B cell (primary cell): Measurements from ENCODE around the gene ANKRD62. TPM values are rescaled to one million over a fixed set of nuclear protein-coding genes. Genes with fewer than 3 reads are reported as not detected.

ENCODE experiments used
- ATAC-seq: fragments of 200-7000 bp; cut with Tn5 transposase; one replicate; pipeline ENCODE4 v1.10.0; 2021; ENCODE audit warnings: low read depth, mild to moderate bottlenecking, moderate number of reproducible peaks, moderate library complexity
- CTCF ChIA-PET: fragments of 350-600 bp; sonication (Branson Sonifier 250); formaldehyde crosslinking; loops from one replicate; lab custom pipeline; 2021; ENCODE audit warnings: antibody characterized with exemption, inconsistent platforms; lab: Charles Lee
- POLR2A ChIA-PET: fragments of 350-600 bp; sonication (Branson Sonifier 250); formaldehyde crosslinking; loops from one replicate; lab custom pipeline; 2021; ENCODE audit warnings: antibody characterized with exemption; lab: Charles Lee
- DNase-seq: peaks from one replicate; pipeline ENCODE4 v3.0.0; 2013
- H2AFZ ChIP-seq: 2 replicates; pipeline ENCODE4 v1.6.1; 2012; ENCODE audit warnings: mild to moderate bottlenecking, low read depth, low read length; ENCODE audit not compliant: insufficient read depth, poor library complexity, severe bottlenecking
- H3K27ac ChIP-seq, 2 donors: 1 replicate in 1 of 2; 2 replicates in 1 of 2; pipeline ENCODE4 v1.5.1; 2012 to 2013; ENCODE audit warnings: low read length in 2 of 2, mild to moderate bottlenecking in 2 of 2, moderate library complexity in 1 of 2
- H3K27me3 ChIP-seq, 4 experiments: fragments of 200-600 bp in 1 of 4; sonication (generic) in 1 of 4; replicated peaks in 1 of 4; 1 replicate in 2 of 4; 2 replicates in 2 of 4; pipeline versions ENCODE4 v1.6.1 to v1.7.0; 2013 to 2016; ENCODE audit warnings: low read length in 3 of 4, mild to moderate bottlenecking in 2 of 4, mixed read lengths in 1 of 4, moderate library complexity in 1 of 4; ENCODE audit not compliant: insufficient read depth in 4 of 4, control insufficient read depth in 3 of 4; ENCODE audit errors: control extremely low read depth in 1 of 4
- H3K36me3 ChIP-seq, 2 experiments: replicated peaks in 1 of 2; 1 replicate in 1 of 2; 2 replicates in 1 of 2; pipeline versions ENCODE4 v1.6.1 to v1.7.1; 2013; ENCODE audit warnings: low read length in 1 of 2; ENCODE audit not compliant: insufficient read depth in 2 of 2, control insufficient read depth in 1 of 2; ENCODE audit errors: control extremely low read depth in 1 of 2, extremely low read depth in 1 of 2
- H3K4me1 ChIP-seq, 2 donors: fragments of 200-600 bp in 1 of 2; sonication (generic) in 1 of 2; 1 replicate in 1 of 2; 2 replicates in 1 of 2; pipeline versions ENCODE4 v1.5.1 to v1.6.1; 2013 to 2017; ENCODE audit warnings: low read length in 2 of 2; ENCODE audit not compliant: control insufficient read depth in 2 of 2, insufficient read depth in 2 of 2
- H3K4me2 ChIP-seq: replicated peaks from 2 replicates; pipeline ENCODE3; 2012; ENCODE audit warnings: mild to moderate bottlenecking, low read depth, low read length; ENCODE audit not compliant: poor library complexity, severe bottlenecking
- H3K4me3 ChIP-seq, 5 experiments: fragments of 200-600 bp in 1 of 5; sonication (generic) in 1 of 5; 1 replicate in 3 of 5; 2 replicates in 2 of 5; pipeline versions ENCODE4 v1.5.1 to v1.7.0; 2011 to 2016; ENCODE audit warnings: low read length in 4 of 5, mild to moderate bottlenecking in 4 of 5, low read depth in 2 of 5, control low read depth in 1 of 5, moderate library complexity in 1 of 5; ENCODE audit not compliant: insufficient read depth in 1 of 5; ENCODE audit errors: control extremely low read depth in 1 of 5, extremely low read depth in 1 of 5
- H3K79me2 ChIP-seq: fragments of 200-600 bp; sonication (generic); one replicate; pipeline ENCODE4 v1.6.0; 2016; ENCODE audit warnings: low read length; ENCODE audit not compliant: control insufficient read depth, insufficient read depth
- H3K9ac ChIP-seq: fragments of 200-600 bp; sonication (generic); 2 replicates; pipeline ENCODE4 v1.6.1; 2017; ENCODE audit warnings: mild to moderate bottlenecking, low read length, moderate library complexity
- H3K9me3 ChIP-seq, 3 donors: one replicate each; pipeline versions ENCODE4 v1.6.1 to v1.7.1; 2013; ENCODE audit warnings: low read length in 2 of 3; ENCODE audit not compliant: control insufficient read depth in 2 of 3, insufficient read depth in 1 of 3; ENCODE audit errors: control extremely low read depth in 1 of 3
- H4K20me1 ChIP-seq: 2 replicates; pipeline ENCODE4 v1.6.0; 2012; ENCODE audit warnings: mild to moderate bottlenecking, low read length; ENCODE audit not compliant: insufficient read depth, control insufficient read depth, poor library complexity, severe bottlenecking
- H3K27ac Mint-ChIP-seq: one replicate; pipeline ENCODE4 v1.8.0; 2021; ENCODE audit warnings: mixed read lengths
- H3K27me3 Mint-ChIP-seq: one replicate; pipeline ENCODE4 v1.8.0; 2021; ENCODE audit warnings: mixed read lengths
- H3K4me1 Mint-ChIP-seq: one replicate; pipeline ENCODE4 v1.8.0; 2021; ENCODE audit warnings: mixed read lengths
- H3K4me3 Mint-ChIP-seq: one replicate; pipeline ENCODE4 v1.8.0; 2021; ENCODE audit warnings: mixed read lengths
- H3K9me3 Mint-ChIP-seq: one replicate; pipeline ENCODE4 v1.8.0; 2022; ENCODE audit warnings: mixed read lengths; ENCODE audit not compliant: insufficient read depth
- CTCF ChIP-seq: fragments of 200-600 bp; IDR thresholded peaks from one replicate; pipeline ENCODE4 v1.8.0; 2022; ENCODE audit warnings: antibody characterized with exemption, mild to moderate bottlenecking
- EZH2 ChIP-seq: IDR thresholded peaks from 2 replicates; pipeline ENCODE4 v1.6.1; 2012; ENCODE audit warnings: borderline replicate concordance, low read depth, mild to moderate bottlenecking, moderate library complexity, low read length; ENCODE audit not compliant: insufficient read depth, poor library complexity, severe bottlenecking
- WGBS: methylation state at CpG from one replicate; pipeline ENCODE4 v1.1.5; 2013; ENCODE audit warnings: missing lambda C conversion rate; ENCODE audit not compliant: insufficient coverage; 5-methylcytosine and 5-hydroxymethylcytosine counted together
- intact Hi-C: fragments of 100-400 bp; cut with micrococcal nuclease; formaldehyde crosslinking; loops from one replicate; pipeline ENCODE4 v1.10.0; 2022
- polyA plus RNA-seq: library from polyadenylated mRNA; depleted of rRNA; stranded (reverse); fragments of >200 nt; gene quantifications from 2 replicates; pipeline ENCODE4 v1.2.3, GENCODE V29; 2012
- total RNA-seq, 2 donors: library from RNA; stranded (reverse); fragments of 120-200 nt in 1 of 2; gene quantifications; 1 replicate in 1 of 2; 2 replicates in 1 of 2; pipeline versions ENCODE4 v1.2.3 to v1.2.4, GENCODE V29; 2013 to 2022

The ANKRD62 gene
- total and polyA plus RNA-seq, 2 donors (not counting 1 experiment from before 2014, with no cell fraction given), result not detected

GRCh38 chr18:12059334-12060181 is 34.1 kb upstream of the ANKRD62 start:
- H4K20me1 ChIP-seq, result no peaks in the 10 kb centered on the region
- Mint-ChIP-seq H3K9me3 (no peaks in the 10 kb centered on the region), H3K4me3 (peak overlapping the region; percentile 13), H3K27ac (no peak overlapping the region), H3K27me3 (no peaks in the 10 kb centered on the region), H3K4me1 (no peaks in the 10 kb centered on the region)
- DNase-seq, result no peak
- H3K4me2 ChIP-seq, result no peak overlapping the region
- H3K9ac ChIP-seq, result no peak overlapping the region
- TF ChIP-seq EZH2, result no peak
- no peak for TF ChIP-seq CTCF
- 96% methylated on average over 11 of the region's 16 CpGs for WGBS
- H3K79me2 ChIP-seq, result no peaks in the 10 kb centered on the region
- no peak overlapping the region for H3K4me3 ChIP-seq
- intact Hi-C loops, result no loop called here
- no peaks in the 10 kb centered on the region for H3K9me3 ChIP-seq
- H3K36me3 ChIP-seq, result no peaks in the 10 kb centered on the region
- no peaks in the 10 kb centered on the region for H3K27me3 ChIP-seq
- ATAC-seq, result no peak
- POLR2A ChIA-PET, result no interaction called here
- H2AFZ ChIP-seq, result no peak overlapping the region
- no peaks in the 10 kb centered on the region for H3K4me1 ChIP-seq
- H3K27ac ChIP-seq, result no peak overlapping the region
- CTCF ChIA-PET, result interaction anchor here (0.6 to 1.2 kb wide), 2 partner anchors 10 to 733 kb away, joined by 3 to 4 read pairs; no protein-coding TSS in a partner anchor

GRCh38 chr18:12060182-12060870 is 33.3 kb upstream of the ANKRD62 start:
- H3K4me3 ChIP-seq, result no peak overlapping the region
- Mint-ChIP-seq H3K4me1 (no peaks in the 10 kb centered on the region), H3K9me3 (no peaks in the 10 kb centered on the region), H3K27me3 (no peaks in the 10 kb centered on the region), H3K4me3 (peak overlapping the region; percentile 13), H3K27ac (no peak overlapping the region)
- no peaks in the 10 kb centered on the region for H3K4me1 ChIP-seq
- no peaks in the 10 kb centered on the region for H4K20me1 ChIP-seq
- WGBS, result 83% methylated on average over 16 of the region's 20 CpGs
- H2AFZ ChIP-seq, result no peak overlapping the region
- ATAC-seq (no peak), DNase-seq (peak; percentile 1)
- H3K79me2 ChIP-seq, result no peaks in the 10 kb centered on the region
- no peak overlapping the region for H3K4me2 ChIP-seq
- TF ChIP-seq EZH2, result no peak
- no peak for TF ChIP-seq CTCF
- H3K9ac ChIP-seq, result no peak overlapping the region
- CTCF ChIA-PET, result interaction anchor here (1.2 kb wide), 1 partner anchor 10 kb away, joined by 3 read pairs; no protein-coding TSS in a partner anchor
- POLR2A ChIA-PET, result no interaction called here
- H3K9me3 ChIP-seq, result no peaks in the 10 kb centered on the region
- no peaks in the 10 kb centered on the region for H3K27me3 ChIP-seq
- H3K36me3 ChIP-seq, result no peaks in the 10 kb centered on the region
- intact Hi-C loops, result no loop called here
- H3K27ac ChIP-seq, result no peak overlapping the region
